ENCODE data around the gene ALG1L2.
"Not testable (repeated sequence)": the region's sequence is repeated elsewhere in the genome, so short reads cannot be mapped to it uniquely, and the experiment has no call there.

DNA sequence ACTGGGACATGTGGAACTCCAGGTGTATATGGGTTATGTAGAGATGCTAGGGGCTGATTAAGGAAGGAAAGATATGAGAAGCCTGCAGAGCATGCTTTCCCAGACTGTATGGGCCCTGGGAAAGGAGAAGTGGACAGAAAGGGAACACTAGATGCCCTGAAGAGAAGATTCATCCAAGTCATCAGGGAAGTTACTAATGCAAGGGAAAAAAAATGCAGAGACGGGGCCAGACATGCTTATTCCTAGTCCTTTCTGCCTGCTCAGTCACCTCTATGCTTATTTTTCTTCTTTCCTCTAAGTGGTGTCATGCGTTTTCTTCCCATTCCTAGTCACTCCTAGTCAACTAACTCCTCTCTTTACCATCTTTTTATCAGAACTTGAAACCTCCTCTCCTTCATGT is 43.8 kb downstream of the ALG1L2 start:
- not testable (repeated sequence) for TF ChIP-seq CTCF (IDR thresholded peaks at IDR 0.05; ENCODE audit: insufficient read depth, low read length, poor library complexity, severe bottlenecking); EZH2phosphoT487 (conservative IDR thresholded peaks at IDR 0.05; ENCODE audit: low read length)
